22Rv1 (cell line): Measurements from ENCODE around the gene ASB8.

Source experiments
- H3K27ac ChIP-seq: fragments of 450-650 bp; 2 replicates; pipeline ENCODE4 v1.5.1; 2017
- ZFX ChIP-seq: fragments of 450-650 bp; IDR thresholded peaks from 2 replicates; pipeline ENCODE4 v1.6.1; 2017; ENCODE audit warnings: antibody characterized with exemption, borderline replicate concordance
- TF ChIP-seq, protein P1 (sequence below): fragments of 450-650 bp; IDR thresholded peaks from 2 replicates; pipeline ENCODE4 v1.5.1; 2017; ENCODE audit warnings: mild to moderate bottlenecking

The ASB8 gene, protein sequence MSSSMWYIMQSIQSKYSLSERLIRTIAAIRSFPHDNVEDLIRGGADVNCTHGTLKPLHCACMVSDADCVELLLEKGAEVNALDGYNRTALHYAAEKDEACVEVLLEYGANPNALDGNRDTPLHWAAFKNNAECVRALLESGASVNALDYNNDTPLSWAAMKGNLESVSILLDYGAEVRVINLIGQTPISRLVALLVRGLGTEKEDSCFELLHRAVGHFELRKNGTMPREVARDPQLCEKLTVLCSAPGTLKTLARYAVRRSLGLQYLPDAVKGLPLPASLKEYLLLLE

GRCh38 chr12:48157018-48157888 lies at the start of gene ASB8:
Gene ASB8, minus strand, starts transcription at chr12:48157515. Its CDS starts 4,019 bp downstream, at chr12:48153496.
- TF ChIP-seq, protein P1, sequence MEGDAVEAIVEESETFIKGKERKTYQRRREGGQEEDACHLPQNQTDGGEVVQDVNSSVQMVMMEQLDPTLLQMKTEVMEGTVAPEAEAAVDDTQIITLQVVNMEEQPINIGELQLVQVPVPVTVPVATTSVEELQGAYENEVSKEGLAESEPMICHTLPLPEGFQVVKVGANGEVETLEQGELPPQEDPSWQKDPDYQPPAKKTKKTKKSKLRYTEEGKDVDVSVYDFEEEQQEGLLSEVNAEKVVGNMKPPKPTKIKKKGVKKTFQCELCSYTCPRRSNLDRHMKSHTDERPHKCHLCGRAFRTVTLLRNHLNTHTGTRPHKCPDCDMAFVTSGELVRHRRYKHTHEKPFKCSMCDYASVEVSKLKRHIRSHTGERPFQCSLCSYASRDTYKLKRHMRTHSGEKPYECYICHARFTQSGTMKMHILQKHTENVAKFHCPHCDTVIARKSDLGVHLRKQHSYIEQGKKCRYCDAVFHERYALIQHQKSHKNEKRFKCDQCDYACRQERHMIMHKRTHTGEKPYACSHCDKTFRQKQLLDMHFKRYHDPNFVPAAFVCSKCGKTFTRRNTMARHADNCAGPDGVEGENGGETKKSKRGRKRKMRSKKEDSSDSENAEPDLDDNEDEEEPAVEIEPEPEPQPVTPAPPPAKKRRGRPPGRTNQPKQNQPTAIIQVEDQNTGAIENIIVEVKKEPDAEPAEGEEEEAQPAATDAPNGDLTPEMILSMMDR: peak; percentile 81
- no peak for TF ChIP-seq ZFX
- peak within 1 kb of the TSS; percentile 78 for H3K27ac ChIP-seq

DNA sequence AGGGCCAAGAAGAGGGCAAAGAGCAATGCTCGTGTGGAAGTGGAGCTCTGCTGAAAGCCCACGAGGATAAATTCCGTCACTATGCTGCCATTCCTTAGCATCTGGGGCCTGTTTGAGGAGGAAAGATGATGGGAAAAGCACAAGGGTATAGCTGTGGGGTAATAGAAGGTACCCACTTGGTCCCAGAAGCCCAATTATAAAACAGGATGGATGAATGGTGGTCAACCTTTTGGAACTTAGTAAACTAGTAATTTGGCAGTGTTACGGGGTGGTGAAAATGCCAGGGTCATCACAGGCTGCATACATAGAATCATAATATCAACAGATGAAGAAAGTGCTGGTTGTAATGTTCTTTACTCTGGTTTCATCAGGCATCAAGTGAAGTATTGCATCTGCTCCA lies 45.9 kb upstream of the ASB8 start, which contains the start of gene OR10AD1:
Gene OR10AD1 (minus strand): TSS at position 101 of the 400 bp plus-strand sequence. CDS start 0 bp downstream, at position 101.
- H3K27ac ChIP-seq: no peak within 1 kb of the TSS
- no peak for TF ChIP-seq ZFX
- TF ChIP-seq, protein P1: no peak

DNA sequence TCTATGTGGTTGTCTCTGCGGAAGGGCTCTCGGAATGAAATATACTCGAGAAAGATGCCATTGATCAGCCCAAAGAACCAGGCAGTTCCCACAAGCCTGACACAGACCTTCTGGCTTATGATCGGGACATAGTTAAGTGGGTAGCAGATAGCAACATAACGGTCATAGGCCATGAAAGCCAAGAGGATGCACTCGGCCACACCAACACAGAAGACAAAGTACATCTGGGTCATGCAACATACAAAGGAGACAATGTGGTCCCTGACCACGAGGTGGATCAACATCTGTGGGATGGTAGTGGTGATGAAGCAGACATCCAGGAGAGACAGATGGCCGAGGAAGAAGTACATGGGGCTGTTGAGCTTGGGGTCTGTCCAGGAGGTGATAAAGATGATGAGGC lies 45.5 kb upstream of the ASB8 start:
- H3K27ac ChIP-seq: no peak overlapping the region
- TF ChIP-seq, protein P1: no peak
- no peak for TF ChIP-seq ZFX

DNA sequence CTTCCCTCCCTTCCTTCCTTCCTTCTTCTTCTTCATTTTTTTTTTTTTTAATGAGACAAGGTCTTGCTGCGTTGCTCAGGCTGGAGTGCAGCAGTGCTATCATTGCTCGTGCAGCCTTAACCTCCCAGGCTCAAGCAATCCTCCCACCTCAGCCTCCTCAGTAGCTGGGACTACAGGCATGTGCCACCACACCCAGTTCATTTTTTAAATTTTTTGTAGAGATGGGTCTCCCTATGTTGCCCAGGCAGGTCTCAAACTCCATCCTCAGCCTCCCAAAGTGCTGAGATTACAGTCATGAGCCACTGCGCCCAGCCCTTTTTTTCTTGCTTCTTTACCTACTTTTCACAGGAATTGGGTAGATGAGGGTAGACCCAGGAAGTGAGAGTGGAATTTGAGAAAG lies 44.2 kb upstream of the ASB8 start:
- no peak overlapping the region for H3K27ac ChIP-seq
- TF ChIP-seq, protein P1: no peak
- no peak for TF ChIP-seq ZFX

- no peak overlapping the region for H3K27ac ChIP-seq
- no peak for TF ChIP-seq ZFX
- TF ChIP-seq, protein P1: no peak
Measured at GRCh38 chr12:48201091-48201490, 43.8 kb upstream of the ASB8 start.

DNA sequence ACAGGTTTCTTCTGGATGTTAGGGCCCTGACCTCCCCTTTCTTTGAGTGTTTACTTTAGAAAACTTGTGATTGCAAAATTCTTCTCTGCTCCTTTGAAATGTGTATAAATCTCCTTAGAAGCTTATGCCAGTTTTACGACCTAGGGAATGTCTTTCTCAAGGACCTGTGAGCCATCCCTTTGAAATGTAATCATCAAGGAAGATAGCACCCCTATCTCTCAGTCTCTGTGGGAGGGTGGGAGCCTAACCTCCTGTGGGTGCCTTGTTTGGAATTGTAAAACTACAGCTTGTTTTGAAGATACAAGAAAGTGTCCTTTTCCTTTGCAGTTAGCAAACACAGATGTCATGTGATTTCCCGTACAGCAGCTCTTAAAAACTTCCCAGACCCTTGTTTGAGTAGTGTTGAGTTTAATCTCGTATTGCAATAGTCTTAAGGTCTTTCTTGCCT lies 42.5 kb upstream of the ASB8 start:
- H3K27ac ChIP-seq: no peak overlapping the region
- TF ChIP-seq, protein P1: no peak

- TF ChIP-seq, protein P1: no peak
- TF ChIP-seq ZFX: no peak
- H3K27ac ChIP-seq: no peak overlapping the region
Measured at GRCh38 chr12:48198985-48199384, 41.7 kb upstream of the ASB8 start.
